ENCODE data around the gene ETS2. TPM values are rescaled to one million over a fixed set of nuclear protein-coding genes. Genes with fewer than 3 reads are reported as not detected.

Gene ETS2
- total RNA-seq, 1 donor from 2014 or later = 89.5 TPM

GRCh38 chr21:38780879-38781278 is 24.9 kb upstream of the ETS2 start:
- ATAC-seq = no peak

GRCh38 chr21:38784458-38785266 is 21.1 kb upstream of the ETS2 start:
- ATAC-seq = peak; percentile 44

GRCh38 chr21:38785483-38785882 is 20.2 kb upstream of the ETS2 start:
- no peak for ATAC-seq

GRCh38 chr21:38787016-38787415 is 18.7 kb upstream of the ETS2 start:
- no peak for ATAC-seq

GRCh38 chr21:38787461-38788274 is 18.1 kb upstream of the ETS2 start:
- peak; percentile 92 for ATAC-seq

DNA sequence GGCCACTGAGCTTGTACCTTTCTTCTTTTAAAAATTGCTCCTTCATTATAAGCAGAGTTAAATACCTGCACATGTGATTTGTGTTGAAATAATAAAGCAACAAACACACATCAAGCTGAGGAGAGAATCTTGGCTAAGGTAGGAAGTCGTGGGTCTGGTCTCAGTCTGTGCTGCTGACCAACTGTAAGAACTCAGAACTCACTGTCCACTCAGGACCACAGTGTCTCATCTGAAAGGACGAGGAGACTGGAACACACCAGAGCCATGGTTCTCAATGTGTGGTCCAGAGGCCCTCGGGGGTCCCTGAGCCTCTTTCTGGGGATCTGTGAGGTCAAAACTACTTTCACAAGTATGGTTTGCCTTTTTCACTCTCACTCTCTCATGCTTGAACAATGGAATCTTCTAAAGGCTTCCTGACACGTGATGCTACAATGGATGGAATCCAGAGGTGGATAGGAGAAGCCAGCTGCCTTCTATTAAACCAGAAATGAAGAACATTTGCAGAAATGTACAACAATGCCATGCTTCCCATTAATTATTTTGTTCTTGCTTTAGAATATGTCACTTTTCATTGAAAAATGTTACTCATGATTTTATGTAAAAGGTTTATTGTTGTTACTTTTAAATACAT is 17.3 kb upstream of the ETS2 start:
- no peak for ATAC-seq

- no peak for ATAC-seq
Observed at GRCh38 chr21:38789275-38789674, 16.5 kb upstream of the ETS2 start.

GRCh38 chr21:38790059-38790458 is 15.7 kb upstream of the ETS2 start:
- ATAC-seq = no peak

DNA sequence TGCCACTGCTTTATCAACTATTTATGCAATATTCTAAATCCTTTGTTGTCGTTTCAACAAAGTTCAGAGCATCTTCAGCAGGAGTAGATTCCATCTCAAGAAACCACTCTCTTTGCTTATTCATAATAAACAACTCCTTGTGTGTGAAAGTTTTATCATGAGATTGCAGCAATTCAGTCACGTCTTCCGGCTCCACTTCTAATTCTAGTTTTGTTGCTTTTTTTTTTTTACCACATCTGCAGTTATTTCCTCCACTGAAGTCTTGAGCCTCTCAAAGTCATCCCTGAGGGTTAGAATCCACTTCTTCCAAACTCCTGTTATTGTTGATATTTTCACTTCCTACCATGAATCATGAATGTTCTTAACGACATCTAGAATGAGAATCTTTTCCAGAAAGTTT is 14.8 kb upstream of the ETS2 start:
- no peak for ATAC-seq

DNA sequence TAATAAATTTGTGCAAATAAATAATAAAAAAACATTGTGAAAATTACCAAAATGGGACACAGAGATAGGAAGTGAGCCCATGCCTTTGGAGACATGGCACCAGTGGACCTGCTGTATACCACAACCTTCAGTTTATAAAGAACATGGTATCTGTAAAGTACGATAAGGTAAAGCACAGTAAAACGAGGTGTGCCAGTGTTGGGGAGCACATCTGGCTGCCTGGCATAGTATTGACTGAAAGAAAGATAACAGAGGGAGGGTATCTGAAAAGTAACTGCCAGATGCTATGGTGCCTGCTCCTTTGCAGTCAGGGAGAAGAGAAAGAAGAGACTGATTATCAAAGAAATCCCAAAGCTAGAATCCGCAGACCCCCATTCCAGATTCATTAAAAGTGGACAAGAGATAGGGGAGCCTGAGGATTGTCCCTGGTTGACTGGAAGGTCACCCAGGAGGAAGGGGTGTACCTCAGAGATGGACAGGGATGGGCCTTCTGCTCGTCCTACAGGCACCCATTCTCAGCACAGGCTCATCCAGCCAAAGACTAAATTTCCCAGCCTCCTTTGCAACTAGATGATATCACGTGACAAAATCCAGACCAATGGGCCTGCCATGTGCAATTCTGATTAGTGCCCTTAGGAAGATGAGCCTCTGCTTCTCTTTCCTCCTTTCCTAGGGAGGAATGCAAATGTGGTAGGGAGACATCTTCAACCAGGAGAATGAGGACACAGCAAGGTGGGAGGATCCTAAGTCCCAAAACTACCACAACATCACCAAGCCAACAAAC is 12.9 kb upstream of the ETS2 start:
- ATAC-seq = no peak

- ATAC-seq = peak; percentile 26
Observed at GRCh38 chr21:38793926-38794713, 11.6 kb upstream of the ETS2 start.

GRCh38 chr21:38794978-38795377 is 10.8 kb upstream of the ETS2 start:
- ATAC-seq = peak; percentile 4

- ATAC-seq = no peak
Observed at GRCh38 chr21:38795475-38795874, 10.3 kb upstream of the ETS2 start.

DNA sequence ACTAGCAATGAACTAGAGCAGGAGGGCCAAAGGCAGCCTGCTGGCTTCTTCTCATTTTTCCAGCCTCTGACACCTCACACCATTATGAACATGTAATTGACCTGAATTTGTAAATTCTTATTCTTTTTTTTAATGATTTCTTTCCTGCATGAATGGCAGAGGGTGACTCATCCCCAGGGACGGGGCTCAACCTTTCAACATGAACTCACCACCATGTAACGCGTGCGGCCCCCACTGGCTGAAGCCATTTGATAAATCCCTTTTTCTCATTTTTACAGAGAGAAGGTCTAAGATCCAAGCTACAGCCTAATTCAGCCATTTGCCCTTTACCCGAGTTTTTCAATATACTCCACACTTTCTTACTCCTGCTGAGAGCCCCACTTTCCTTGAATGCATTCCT is 9.3 kb upstream of the ETS2 start:
- no peak for ATAC-seq

DNA sequence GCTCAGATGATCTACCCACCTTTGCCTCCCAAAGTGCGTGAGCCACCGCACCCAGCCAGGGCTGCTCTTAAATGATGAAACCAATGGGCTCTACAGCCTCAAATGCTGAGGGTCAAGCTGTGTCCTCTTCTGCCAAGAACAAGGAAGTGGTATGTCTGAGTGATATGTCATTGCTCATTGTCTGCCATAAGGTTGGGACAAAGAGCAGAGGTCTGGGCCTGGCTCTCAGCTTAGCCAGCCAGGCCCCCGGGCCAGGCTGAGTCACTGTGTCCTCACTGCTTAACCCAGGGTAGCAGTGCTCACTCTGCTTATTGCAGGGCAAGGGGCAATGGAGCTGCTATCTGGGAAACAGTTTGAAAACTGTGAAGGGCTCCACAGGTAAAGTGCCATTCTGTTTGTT is 8.3 kb upstream of the ETS2 start:
- peak; percentile 65 for ATAC-seq

DNA sequence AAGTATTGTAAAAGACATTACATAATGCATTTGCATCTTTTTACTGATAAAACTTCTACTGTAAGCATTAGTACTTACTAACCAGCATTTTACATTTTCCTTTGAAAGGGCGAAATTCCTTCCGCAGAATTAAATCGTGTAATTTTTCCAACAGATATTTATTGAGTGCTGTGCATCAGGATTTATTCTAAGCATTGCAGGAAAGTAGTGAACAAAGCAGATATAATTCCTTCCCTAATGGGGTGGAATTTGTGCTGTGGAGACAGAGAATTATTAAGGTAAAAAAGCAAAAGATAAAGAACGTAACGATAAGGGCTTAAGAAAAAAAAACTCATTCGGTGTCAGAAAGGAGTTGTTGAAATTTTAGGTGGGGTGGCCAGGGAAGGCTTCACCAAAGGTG is 7.6 kb upstream of the ETS2 start:
- no peak for ATAC-seq

- peak; percentile 69 for ATAC-seq
Observed at GRCh38 chr21:38798481-38798882, 7.2 kb upstream of the ETS2 start.

DNA sequence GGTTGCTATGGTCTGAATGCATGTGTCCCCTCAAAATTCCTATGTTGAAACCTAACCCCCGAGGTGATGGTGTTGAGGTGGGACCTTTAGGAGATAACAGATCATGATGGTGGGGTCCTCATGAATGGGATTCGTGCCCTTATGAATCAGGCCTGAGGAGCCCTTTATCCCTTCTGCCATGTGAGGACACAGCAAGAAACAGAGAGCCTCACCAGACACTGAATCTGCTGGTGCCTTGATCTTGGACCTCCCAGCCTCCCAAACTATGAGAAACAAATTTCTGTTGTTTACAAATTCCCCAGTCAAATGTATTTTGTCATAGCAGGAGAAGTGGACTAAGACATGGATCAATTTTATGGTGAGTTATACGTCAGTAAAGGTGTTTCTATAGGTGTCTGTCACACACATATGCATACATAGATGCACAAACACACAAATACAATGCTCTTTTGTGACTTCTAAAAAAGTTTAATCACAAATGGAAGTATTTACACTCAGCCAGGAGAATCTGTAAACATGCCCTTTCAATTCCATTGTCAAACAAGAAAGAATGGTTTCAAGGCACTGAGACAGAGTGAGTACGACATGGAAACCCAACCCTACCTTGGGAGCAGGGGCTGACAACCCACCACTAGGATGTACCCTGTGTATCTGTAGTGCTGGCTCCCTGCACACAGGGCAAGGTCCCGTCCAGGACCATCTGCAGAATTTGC is 5.5 kb upstream of the ETS2 start:
- ATAC-seq = no peak

DNA sequence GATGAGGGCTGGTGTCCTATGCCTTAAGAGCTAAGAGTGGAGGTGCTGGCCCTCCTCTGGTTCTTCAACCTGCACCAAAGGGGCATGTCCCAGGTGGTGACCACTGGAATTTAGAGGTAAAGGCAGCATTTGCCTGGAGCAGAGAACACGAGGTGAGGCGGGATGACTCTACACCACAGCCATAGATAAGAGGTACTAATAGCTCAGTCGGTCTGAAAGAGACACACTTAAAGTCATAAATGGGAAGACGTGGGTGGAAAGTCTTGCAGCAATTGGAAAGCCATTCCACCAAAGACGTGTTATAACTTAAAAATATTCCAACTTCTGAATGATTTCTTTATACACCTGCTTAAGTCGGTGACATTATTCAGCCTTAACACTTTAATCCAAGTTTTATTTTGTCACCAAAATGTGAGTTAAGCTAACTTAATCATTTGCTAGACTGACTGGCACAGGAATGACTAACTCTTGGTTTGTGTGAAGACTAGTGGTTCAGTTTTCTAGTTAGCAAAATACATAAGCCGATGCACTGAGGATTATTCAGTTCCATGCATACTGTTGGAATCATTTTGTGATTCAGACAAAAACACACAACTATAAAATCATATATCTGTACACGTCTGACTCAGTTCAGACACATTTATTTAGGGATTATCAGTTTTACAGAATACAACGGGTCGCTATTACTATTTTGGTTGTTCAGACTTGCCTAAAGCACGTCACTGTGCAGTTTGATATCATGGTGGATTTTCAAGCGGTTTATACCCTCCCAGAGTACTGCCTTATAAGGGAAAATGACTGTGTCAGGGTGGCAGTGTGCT is 4.6 kb upstream of the ETS2 start:
- ATAC-seq = peak; percentile 44

Data from esophagus mucosa (tissue), 1 donor.